ENCODE results near the gene GLS. TPM values are rescaled to one million over a fixed set of nuclear protein-coding genes. Genes with fewer than 3 reads are reported as not detected.

GLS gene
- 40.3 TPM for polyA plus RNA-seq

- H3K4me3 Mint-ChIP-seq = peak within 1 kb of the TSS; percentile 86 to 99 (median 98)
- no peaks in the 10 kb centered on the region for H3K27me3 Mint-ChIP-seq
- H3K4me1 Mint-ChIP-seq = peaks cover 29 to 34% (median 30%) of the 10 kb centered on the region in 3 donors
- H3K36me3 Mint-ChIP-seq = no peaks in the 10 kb centered on the region
- peak within 1 kb of the TSS; percentile 87 to 99 (median 99) for H3K27ac Mint-ChIP-seq
- H3K9me3 Mint-ChIP-seq = no peaks in the 10 kb centered on the region
Measured at GRCh38 chr2:190880378-190881083, at the start of gene GLS. GLS (plus strand) TSS chr2:190880821; CDS start chr2:190881085, 264 bp downstream.

GRCh38 chr2:190831941-190832340 is 48.7 kb upstream of the GLS start:
- Mint-ChIP-seq H3K27ac (no peak overlapping the region), H3K4me1 (no peaks in the 10 kb centered on the region), H3K36me3 (peaks cover 6% of the 10 kb centered on the region), H3K4me3 (no peak overlapping the region), H3K27me3 (no peaks in the 10 kb centered on the region), H3K9me3 (no peaks in the 10 kb centered on the region)

GRCh38 chr2:190834890-190835208 is 45.8 kb upstream of the GLS start:
- H3K27ac Mint-ChIP-seq = no peak overlapping the region
- H3K36me3 Mint-ChIP-seq = peaks cover 14% of the 10 kb centered on the region
- H3K27me3 Mint-ChIP-seq = no peaks in the 10 kb centered on the region
- H3K4me1 Mint-ChIP-seq = no peaks in the 10 kb centered on the region
- no peak overlapping the region for H3K4me3 Mint-ChIP-seq
- H3K9me3 Mint-ChIP-seq = no peaks in the 10 kb centered on the region

- Mint-ChIP-seq H3K36me3 (peaks cover 14% of the 10 kb centered on the region), H3K4me3 (no peak overlapping the region), H3K9me3 (no peaks in the 10 kb centered on the region), H3K4me1 (no peaks in the 10 kb centered on the region), H3K27me3 (no peaks in the 10 kb centered on the region), H3K27ac (no peak overlapping the region)
Measured at GRCh38 chr2:190835303-190835930, 45.2 kb upstream of the GLS start.

GRCh38 chr2:190836767-190837166 is 43.9 kb upstream of the GLS start:
- H3K9me3 Mint-ChIP-seq = no peaks in the 10 kb centered on the region

GRCh38 chr2:190837420-190837819 is 43.2 kb upstream of the GLS start:
- Mint-ChIP-seq H3K27me3 (no peaks in the 10 kb centered on the region), H3K36me3 (peaks cover 17% of the 10 kb centered on the region), H3K9me3 (no peaks in the 10 kb centered on the region), H3K4me3 (no peak overlapping the region), H3K4me1 (no peaks in the 10 kb centered on the region), H3K27ac (no peak overlapping the region)

More at GRCh38 chr2:190836767-190837166, 43.9 kb upstream of the GLS start:
- H3K27me3 Mint-ChIP-seq = no peaks in the 10 kb centered on the region
- peaks cover 16% of the 10 kb centered on the region for H3K36me3 Mint-ChIP-seq
- H3K4me1 Mint-ChIP-seq = no peaks in the 10 kb centered on the region
- no peak overlapping the region for H3K27ac Mint-ChIP-seq
- no peak overlapping the region for H3K4me3 Mint-ChIP-seq

GRCh38 chr2:190837952-190838361 is 42.7 kb upstream of the GLS start:
- peaks cover 16% of the 10 kb centered on the region for H3K36me3 Mint-ChIP-seq

GRCh38 chr2:190838492-190838910 is 42.1 kb upstream of the GLS start:
- Mint-ChIP-seq H3K36me3 (peaks cover 16% of the 10 kb centered on the region), H3K4me1 (no peaks in the 10 kb centered on the region), H3K4me3 (no peak overlapping the region), H3K27me3 (no peaks in the 10 kb centered on the region), H3K9me3 (no peaks in the 10 kb centered on the region), H3K27ac (no peak overlapping the region)

More at GRCh38 chr2:190837952-190838361, 42.7 kb upstream of the GLS start:
- H3K4me3 Mint-ChIP-seq = no peak overlapping the region
- no peaks in the 10 kb centered on the region for H3K9me3 Mint-ChIP-seq
- H3K27ac Mint-ChIP-seq = no peak overlapping the region
- no peaks in the 10 kb centered on the region for H3K27me3 Mint-ChIP-seq
- no peaks in the 10 kb centered on the region for H3K4me1 Mint-ChIP-seq

GRCh38 chr2:190840569-190841172 is 40.0 kb upstream of the GLS start:
- Mint-ChIP-seq H3K4me3 (no peak overlapping the region), H3K9me3 (no peaks in the 10 kb centered on the region), H3K4me1 (no peaks in the 10 kb centered on the region), H3K36me3 (peaks cover 15% of the 10 kb centered on the region), H3K27ac (no peak overlapping the region), H3K27me3 (no peaks in the 10 kb centered on the region)

GRCh38 chr2:190841707-190842505 is 38.7 kb upstream of the GLS start:
- Mint-ChIP-seq H3K4me3 (no peak overlapping the region), H3K9me3 (no peaks in the 10 kb centered on the region), H3K36me3 (peaks cover 15% of the 10 kb centered on the region), H3K27ac (no peak overlapping the region), H3K4me1 (no peaks in the 10 kb centered on the region), H3K27me3 (no peaks in the 10 kb centered on the region)

GRCh38 chr2:190842606-190843104 is 38.0 kb upstream of the GLS start:
- Mint-ChIP-seq H3K36me3 (peaks cover 11% of the 10 kb centered on the region), H3K4me1 (no peaks in the 10 kb centered on the region), H3K9me3 (no peaks in the 10 kb centered on the region), H3K27ac (no peak overlapping the region), H3K4me3 (no peak overlapping the region), H3K27me3 (no peaks in the 10 kb centered on the region)

GRCh38 chr2:190843890-190844699 is 36.5 kb upstream of the GLS start:
- Mint-ChIP-seq H3K27ac (no peak overlapping the region), H3K4me1 (no peaks in the 10 kb centered on the region), H3K27me3 (no peaks in the 10 kb centered on the region), H3K9me3 (no peaks in the 10 kb centered on the region), H3K36me3 (peaks cover 7% of the 10 kb centered on the region), H3K4me3 (no peak overlapping the region)

- peaks cover 0 to 3% (median 0%) of the 10 kb centered on the region in 3 donors for H3K4me1 Mint-ChIP-seq
- H3K9me3 Mint-ChIP-seq = no peaks in the 10 kb centered on the region
- H3K36me3 Mint-ChIP-seq = peaks cover 7% of the 10 kb centered on the region
- no peak overlapping the region for H3K27ac Mint-ChIP-seq
- no peaks in the 10 kb centered on the region for H3K27me3 Mint-ChIP-seq
- no peak overlapping the region for H3K4me3 Mint-ChIP-seq
Measured at GRCh38 chr2:190844700-190845401, 35.8 kb upstream of the GLS start.

GRCh38 chr2:190846746-190847145 is 33.9 kb upstream of the GLS start:
- H3K9me3 Mint-ChIP-seq = no peaks in the 10 kb centered on the region
- H3K36me3 Mint-ChIP-seq = peaks cover 7% of the 10 kb centered on the region
- H3K27me3 Mint-ChIP-seq = no peaks in the 10 kb centered on the region
- H3K27ac Mint-ChIP-seq = no peak overlapping the region
- H3K4me3 Mint-ChIP-seq = no peak overlapping the region
- H3K4me1 Mint-ChIP-seq = peaks cover 3 to 4% (median 3%) of the 10 kb centered on the region in 3 donors
